NCI-H2107 treated with DMSO at 0.1 percent for 48 hours (cell line): ENCODE results near the gene CACNA1H.
"Not testable (repeated sequence)": the region's sequence is repeated elsewhere in the genome, so short reads cannot be mapped to it uniquely, and the experiment has no call there.

Experiments
- DNase-seq: peaks from one replicate; lab custom pipeline; 2025; ENCODE audit not compliant: unreplicated experiment; lab: John Stamatoyannopoulos, UW

CACNA1H gene

GRCh38 chr16:1173788-1174451 lies 21.0 kb downstream of the CACNA1H start:
- DNase-seq = no peak

- DNase-seq = no peak
Observed at GRCh38 chr16:1174477-1175357, 21.8 kb downstream of the CACNA1H start.

GRCh38 chr16:1175566-1176279 lies 22.8 kb downstream of the CACNA1H start:
- no peak for DNase-seq

- no peak for DNase-seq
Observed at GRCh38 chr16:1176280-1176897, 23.5 kb downstream of the CACNA1H start.

GRCh38 chr16:1177053-1177452 lies 24.1 kb downstream of the CACNA1H start:
- no peak for DNase-seq

GRCh38 chr16:1177750-1178149 lies 24.8 kb downstream of the CACNA1H start:
- no peak for DNase-seq

GRCh38 chr16:1178295-1178910 lies 25.5 kb downstream of the CACNA1H start:
- DNase-seq = no peak

GRCh38 chr16:1180549-1181403 lies 27.9 kb downstream of the CACNA1H start:
- no peak for DNase-seq

- DNase-seq = no peak
Observed at GRCh38 chr16:1181404-1182315, 28.8 kb downstream of the CACNA1H start.

GRCh38 chr16:1182316-1182671 lies 29.4 kb downstream of the CACNA1H start:
- no peak for DNase-seq

- no peak for DNase-seq
Observed at GRCh38 chr16:1182950-1183907, 30.3 kb downstream of the CACNA1H start.

GRCh38 chr16:1184156-1184868 lies 31.4 kb downstream of the CACNA1H start:
- DNase-seq = no peak

- DNase-seq = no peak
Observed at GRCh38 chr16:1184980-1185379, 32.1 kb downstream of the CACNA1H start.

GRCh38 chr16:1185460-1186207 lies 32.7 kb downstream of the CACNA1H start:
- not testable (repeated sequence) for DNase-seq

GRCh38 chr16:1188432-1189189 lies 35.7 kb downstream of the CACNA1H start:
- DNase-seq = no peak

GRCh38 chr16:1189455-1189854 lies 36.5 kb downstream of the CACNA1H start:
- DNase-seq = no peak
